Subcutaneous adipose tissue (tissue), 4 donors: ENCODE data around the gene TCFL5. TPM values are rescaled to one million over a fixed set of nuclear protein-coding genes. Genes with fewer than 3 reads are reported as not detected.

ENCODE experiments used
- CTCF ChIP-seq: fragments of 450-650 bp; IDR thresholded peaks from one replicate; pipeline ENCODE4 v1.5.1; 2016; ENCODE audit warnings: low read depth, mild to moderate bottlenecking, control low read depth, antibody characterized with exemption, moderate library complexity
- total RNA-seq, 4 donors: library from RNA; depleted of rRNA; stranded (reverse); fragments of >200 nt; gene quantifications; one replicate each; pipeline ENCODE4 v1.1.0, GENCODE V29; 2016

Gene TCFL5
- total RNA-seq, 4 donors from 2014 or later: 7.6 to 13.8 (median 10.8) TPM

- TF ChIP-seq CTCF: no peak
Measured at GRCh38 chr20:62820962-62821725, 40.5 kb downstream of the TCFL5 start.

GRCh38 chr20:62820208-62820961, 41.2 kb downstream of the TCFL5 start:
- no peak for TF ChIP-seq CTCF

- no peak for TF ChIP-seq CTCF
Measured at GRCh38 chr20:62819494-62820174, 42.0 kb downstream of the TCFL5 start.

DNA sequence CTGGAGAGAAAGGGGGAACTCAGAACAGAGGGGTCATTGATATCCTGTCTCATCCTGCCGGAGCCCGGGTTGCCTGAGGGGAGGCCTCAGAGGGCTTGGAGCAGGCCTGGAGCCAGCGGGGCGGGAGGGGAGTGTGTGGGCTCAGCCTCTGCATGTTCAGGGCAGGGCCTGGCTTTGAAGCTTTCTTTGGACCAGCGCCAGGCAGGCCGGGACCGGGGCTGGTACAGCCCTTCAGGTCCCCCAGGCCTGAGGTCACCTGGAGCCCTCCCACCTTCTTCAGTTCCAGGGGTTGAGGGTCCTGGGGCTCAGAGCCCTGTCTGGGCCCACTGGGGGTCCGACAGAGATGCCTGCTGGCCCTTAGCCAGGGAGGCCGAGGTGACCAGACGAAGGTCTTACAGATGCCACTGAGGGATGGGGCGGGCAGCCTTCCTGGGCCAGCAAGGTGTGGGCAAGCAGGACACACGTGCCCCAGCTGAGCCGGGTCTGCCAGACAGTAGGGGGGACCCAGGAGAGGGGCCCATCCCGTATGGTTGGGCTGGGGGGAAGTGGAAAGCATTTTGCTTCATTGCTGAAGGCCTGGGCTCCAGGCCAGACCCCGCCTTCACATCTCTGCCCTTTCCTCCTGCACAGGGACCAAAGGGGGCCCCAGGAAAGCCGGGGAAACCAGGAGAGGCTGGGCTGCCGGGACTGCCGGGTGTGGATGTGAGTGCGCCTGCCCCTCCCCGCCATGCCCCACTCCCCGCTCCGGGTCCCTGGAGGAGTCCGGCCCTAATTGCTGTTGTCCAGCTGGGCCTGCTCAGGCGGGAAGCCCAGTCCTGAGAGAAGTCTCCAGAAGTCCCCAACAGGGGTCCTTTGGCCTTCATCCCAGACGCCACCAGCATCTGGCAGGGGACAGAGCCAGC, 42.8 kb downstream of the TCFL5 start:
- no peak for TF ChIP-seq CTCF

GRCh38 chr20:62817975-62818591, 43.5 kb downstream of the TCFL5 start:
- TF ChIP-seq CTCF: no peak

DNA sequence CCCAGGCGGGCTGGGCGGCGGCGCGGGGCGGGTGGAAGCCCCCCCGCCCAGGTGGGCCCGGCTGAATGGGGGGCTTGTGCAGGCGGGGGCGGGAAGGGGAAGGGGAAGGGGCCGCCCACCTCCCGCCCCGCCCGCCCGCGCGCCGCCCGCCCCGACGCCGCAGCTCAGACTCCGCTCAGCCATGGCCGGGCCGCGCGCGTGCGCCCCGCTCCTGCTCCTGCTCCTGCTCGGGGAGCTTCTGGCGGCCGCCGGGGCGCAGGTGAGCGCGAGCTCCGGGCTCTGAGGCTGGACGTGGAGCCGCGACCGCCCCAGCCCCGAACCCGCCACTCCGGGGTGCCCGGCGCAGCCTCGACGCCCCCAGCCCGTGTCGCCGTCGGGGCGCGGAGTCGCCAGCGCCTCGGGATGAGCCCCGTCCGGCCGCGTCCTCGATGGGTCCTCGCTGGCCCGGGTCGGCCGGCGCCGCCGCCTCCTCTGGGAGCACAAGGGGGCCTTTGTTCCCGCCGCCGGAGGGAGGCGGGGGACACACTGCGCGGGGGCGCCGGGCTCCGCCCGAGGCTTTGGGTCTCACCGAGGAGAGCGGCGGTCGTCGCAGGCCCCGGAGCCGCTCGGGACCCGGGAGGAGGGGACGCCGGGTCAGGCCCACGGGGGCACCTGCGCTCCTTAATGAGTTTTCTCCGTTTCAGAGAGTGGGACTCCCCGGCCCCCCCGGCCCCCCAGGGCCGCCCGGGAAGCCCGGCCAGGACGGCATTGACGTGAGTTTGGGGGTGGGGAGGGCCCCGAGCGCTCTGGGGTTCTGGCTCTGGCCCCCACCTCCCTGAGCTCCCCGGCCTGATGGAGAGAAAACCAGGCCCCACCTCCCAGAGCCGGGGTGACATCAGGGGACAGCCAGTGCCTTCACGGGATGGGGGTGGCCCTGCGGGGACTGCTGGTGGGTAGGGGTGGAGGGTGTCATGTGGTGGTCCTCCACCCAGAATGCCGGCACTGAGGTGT, 44.4 kb downstream of the TCFL5 start, which contains the start of gene COL9A3:
COL9A3 (plus strand) TSS at position 167 of the 990 bp plus-strand sequence; CDS start at position 182, 15 bp downstream.
- TF ChIP-seq CTCF: no peak
